ENCODE data around the gene KISS1. TPM values are rescaled to one million over a fixed set of nuclear protein-coding genes. Genes with fewer than 3 reads are reported as not detected.

KISS1 gene
- total and polyA plus RNA-seq, 7 donors, result 0.18 TPM; not detected in 6

- ATAC-seq (no peak), DNase-seq (no peak)
- Histone ChIP-seq H3K4me1 (no peaks in the 10 kb centered on the region), H3K27ac (no peak overlapping the region), H3K4me3 (no peak overlapping the region), H3K27me3 (ENCODE audit: insufficient read depth in 3 of 3, low read length in 2 of 3) (peaks cover 0 to 35% (median 0%) of the 10 kb centered on the region in 3 donors), H3K36me3 (ENCODE audit: insufficient read depth in 1 of 2, low read depth in 1 of 2) (no peaks in the 10 kb centered on the region), H3K9me3 (no peaks in the 10 kb centered on the region)
- intact Hi-C loops (cut with DNase I), result no loop called here
- WGBS, 3 donors, result 77 to 82% (median 80%) methylated on average over 11 of the region's 11 CpGs
- no peak for TF ChIP-seq CTCF (IDR thresholded peaks at IDR 0.05)
Measured at GRCh38 chr1:204216880-204217647, 20.8 kb upstream of the KISS1 start.

- Histone ChIP-seq H3K4me3 (no peak overlapping the region), H3K27me3 (ENCODE audit: insufficient read depth in 3 of 3, low read length in 2 of 3) (peaks cover 0 to 35% (median 0%) of the 10 kb centered on the region in 3 donors), H3K4me1 (no peaks in the 10 kb centered on the region), H3K36me3 (ENCODE audit: insufficient read depth in 1 of 2, low read depth in 1 of 2) (no peaks in the 10 kb centered on the region), H3K9me3 (no peaks in the 10 kb centered on the region), H3K27ac (no peak overlapping the region)
- ATAC-seq (no peak), DNase-seq (no peak)
- TF ChIP-seq CTCF (IDR thresholded peaks at IDR 0.05), result no peak
- 87 to 95% (median 88%) methylated on average over 4 of the region's 4 CpGs for WGBS, 3 donors
- intact Hi-C loops (cut with DNase I), result no loop called here
Measured at GRCh38 chr1:204216236-204216635, 19.9 kb upstream of the KISS1 start.

DNA sequence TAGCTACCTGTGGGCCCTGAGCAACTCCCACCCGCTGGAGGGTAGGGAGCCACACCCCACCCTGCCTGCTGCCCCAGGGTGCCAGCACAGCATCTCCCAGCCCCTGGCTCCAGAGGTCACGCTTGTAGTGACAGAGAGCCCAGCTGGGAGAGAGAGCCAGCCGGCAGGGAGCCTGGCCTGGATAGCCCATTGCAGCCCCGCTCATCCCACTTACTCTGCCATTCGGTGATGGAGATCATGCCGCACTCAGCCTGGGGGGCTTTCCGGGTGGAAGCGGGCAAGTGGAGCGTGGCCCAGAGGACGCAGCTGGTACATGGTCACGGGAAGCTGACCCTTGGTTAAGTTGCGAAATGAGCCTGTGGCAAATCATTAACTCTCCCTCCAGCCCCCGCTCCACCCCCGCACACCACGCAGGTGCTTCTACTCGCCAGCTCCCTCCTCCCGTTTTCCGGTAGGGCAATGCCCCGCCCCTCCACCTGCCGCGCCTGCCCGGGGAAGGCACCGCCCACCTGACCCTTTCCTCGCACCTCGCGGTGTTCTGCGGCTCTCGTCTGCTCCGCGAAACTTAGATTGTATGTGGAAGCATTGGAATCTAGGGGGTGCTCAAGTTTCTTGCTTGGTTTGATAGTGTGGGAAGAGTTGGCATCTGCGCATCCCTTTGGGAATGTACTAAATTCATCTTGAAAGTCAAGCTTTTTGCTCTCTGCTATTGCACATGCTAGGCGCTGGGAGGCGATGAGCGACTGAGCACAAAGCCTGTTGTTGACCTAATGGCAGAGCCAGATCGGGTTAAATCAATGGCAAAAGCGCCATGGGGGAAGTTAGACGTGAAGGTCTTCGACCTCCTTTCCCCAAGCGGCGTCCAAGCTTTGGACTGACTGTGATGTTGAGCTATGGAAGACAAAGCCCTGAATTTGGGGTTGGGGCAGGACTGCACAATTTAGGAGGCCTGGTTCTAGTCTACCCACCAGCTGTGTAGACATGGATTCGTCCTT lies 17.7 kb upstream of the KISS1 start, which contains the start of gene GOLT1A:
Gene GOLT1A, minus strand, starts transcription at position 321 of the 995 bp plus-strand sequence. Its CDS starts 82 bp downstream, at position 239.
- peak; percentile 54 for TF ChIP-seq CTCF (IDR thresholded peaks at IDR 0.05)
- H3K36me3 ChIP-seq (ENCODE audit: insufficient read depth in 1 of 2, low read depth in 1 of 2), result no peaks in the 10 kb centered on the region
- ATAC-seq, result peak; percentile 69 to 76 (median 73)
- peak within 1 kb of the TSS; percentile 38 for H3K4me3 ChIP-seq
- DNase-seq, result peak; percentile 56 to 82
- no peaks in the 10 kb centered on the region for H3K9me3 ChIP-seq
- H3K4me1 ChIP-seq, result no peaks in the 10 kb centered on the region
- intact Hi-C loops (cut with DNase I), result loop anchor here in 1 of 2 donors (1.0 kb wide), 1 partner anchor 149 kb away; no protein-coding TSS in a partner anchor
- 9 to 11% (median 10%) methylated on average over 40 to 41 of the region's 41 CpGs for WGBS, 3 donors
- no peak within 1 kb of the TSS for H3K27ac ChIP-seq
- peaks cover 0 to 35% (median 2%) of the 10 kb centered on the region in 3 donors for H3K27me3 ChIP-seq (ENCODE audit: insufficient read depth in 3 of 3, low read length in 2 of 3)

DNA sequence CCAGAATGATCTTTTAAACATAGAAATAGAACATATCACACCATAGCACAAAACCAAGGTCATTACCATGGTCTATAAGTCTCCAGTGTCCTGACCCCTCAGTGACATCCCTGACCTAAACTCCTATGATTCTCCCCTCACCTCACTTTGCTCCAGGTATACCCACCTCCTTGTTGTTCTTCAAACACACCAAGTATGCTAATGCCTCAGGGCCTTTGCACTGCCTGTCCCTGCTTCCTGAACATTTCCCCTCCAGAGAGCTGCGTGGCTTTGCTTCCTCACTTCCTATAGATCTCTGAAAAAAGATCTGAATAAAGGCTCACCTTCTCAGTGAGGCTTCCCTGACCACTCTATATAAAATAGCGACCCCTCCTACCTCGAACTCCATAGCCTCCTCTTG lies 16.4 kb upstream of the KISS1 start:
- H3K27me3 ChIP-seq (ENCODE audit: insufficient read depth in 3 of 3, low read length in 2 of 3), result peaks cover 0 to 30% (median 2%) of the 10 kb centered on the region in 3 donors
- H3K27ac ChIP-seq, result no peak overlapping the region
- ATAC-seq, result no peak
- H3K4me1 ChIP-seq, result no peaks in the 10 kb centered on the region
- TF ChIP-seq CTCF (IDR thresholded peaks at IDR 0.05), result no peak
- no peak for DNase-seq
- intact Hi-C loops (cut with DNase I), result no loop called here
- no peak overlapping the region for H3K4me3 ChIP-seq
- no peaks in the 10 kb centered on the region for H3K36me3 ChIP-seq (ENCODE audit: insufficient read depth in 1 of 2, low read depth in 1 of 2)
- H3K9me3 ChIP-seq, result no peaks in the 10 kb centered on the region
- WGBS, 3 donors, result 93 to 95% (median 95%) methylated on average over 3 of the region's 3 CpGs
